ENCODE results near the gene REEP1. TPM values are rescaled to one million over a fixed set of nuclear protein-coding genes. Genes with fewer than 3 reads are reported as not detected.

The REEP1 gene
- total and polyA plus RNA-seq, 7 donors, result 0.23 to 98.0 (median 44.9) TPM

DNA sequence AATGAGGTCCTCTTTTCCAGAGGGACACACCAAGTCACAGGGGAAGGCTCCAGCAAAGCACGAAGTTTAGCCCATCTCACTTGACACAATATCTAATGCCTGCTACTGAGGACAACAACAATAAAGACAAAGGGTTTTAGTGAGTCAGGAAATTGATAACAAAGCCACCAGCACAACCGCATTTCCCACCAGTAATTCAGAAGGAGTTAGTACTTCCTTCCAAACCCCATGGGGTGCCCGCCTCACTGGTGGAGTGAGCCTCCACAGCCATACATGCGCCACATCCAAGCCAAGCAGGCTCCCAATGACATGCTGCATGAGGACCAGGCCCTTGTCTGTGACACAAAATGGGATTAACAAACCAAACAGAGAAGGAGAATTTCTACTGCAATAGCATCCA lies 98.1 kb downstream of the REEP1 start:
- Histone ChIP-seq H3K27ac (no peak overlapping the region), H3K4me3 (no peak overlapping the region), H3K27me3 (no peaks in the 10 kb centered on the region), H3K9me3 (no peaks in the 10 kb centered on the region), H3K36me3 (peaks cover 0 to 4% (median 0%) of the 10 kb centered on the region in 4 donors), H3K4me1 (peaks cover 2 to 23% (median 18%) of the 10 kb centered on the region in 4 donors)
- no peak for TF ChIP-seq POLR2AphosphoS5 (IDR thresholded peaks at IDR 0.05)
- no peak for TF ChIP-seq EP300 (IDR thresholded peaks at IDR 0.05)
- TF ChIP-seq POLR2A (IDR thresholded peaks at IDR 0.05), result no peak
- TF ChIP-seq, protein P1, sequence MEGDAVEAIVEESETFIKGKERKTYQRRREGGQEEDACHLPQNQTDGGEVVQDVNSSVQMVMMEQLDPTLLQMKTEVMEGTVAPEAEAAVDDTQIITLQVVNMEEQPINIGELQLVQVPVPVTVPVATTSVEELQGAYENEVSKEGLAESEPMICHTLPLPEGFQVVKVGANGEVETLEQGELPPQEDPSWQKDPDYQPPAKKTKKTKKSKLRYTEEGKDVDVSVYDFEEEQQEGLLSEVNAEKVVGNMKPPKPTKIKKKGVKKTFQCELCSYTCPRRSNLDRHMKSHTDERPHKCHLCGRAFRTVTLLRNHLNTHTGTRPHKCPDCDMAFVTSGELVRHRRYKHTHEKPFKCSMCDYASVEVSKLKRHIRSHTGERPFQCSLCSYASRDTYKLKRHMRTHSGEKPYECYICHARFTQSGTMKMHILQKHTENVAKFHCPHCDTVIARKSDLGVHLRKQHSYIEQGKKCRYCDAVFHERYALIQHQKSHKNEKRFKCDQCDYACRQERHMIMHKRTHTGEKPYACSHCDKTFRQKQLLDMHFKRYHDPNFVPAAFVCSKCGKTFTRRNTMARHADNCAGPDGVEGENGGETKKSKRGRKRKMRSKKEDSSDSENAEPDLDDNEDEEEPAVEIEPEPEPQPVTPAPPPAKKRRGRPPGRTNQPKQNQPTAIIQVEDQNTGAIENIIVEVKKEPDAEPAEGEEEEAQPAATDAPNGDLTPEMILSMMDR (IDR thresholded peaks at IDR 0.05), result no peak
- intact Hi-C loops (cut with DNase I), result no loop called here
- no peak for DNase-seq
- WGBS, 2 donors, result 59 to 90% methylated on average over 4 of the region's 4 CpGs

DNA sequence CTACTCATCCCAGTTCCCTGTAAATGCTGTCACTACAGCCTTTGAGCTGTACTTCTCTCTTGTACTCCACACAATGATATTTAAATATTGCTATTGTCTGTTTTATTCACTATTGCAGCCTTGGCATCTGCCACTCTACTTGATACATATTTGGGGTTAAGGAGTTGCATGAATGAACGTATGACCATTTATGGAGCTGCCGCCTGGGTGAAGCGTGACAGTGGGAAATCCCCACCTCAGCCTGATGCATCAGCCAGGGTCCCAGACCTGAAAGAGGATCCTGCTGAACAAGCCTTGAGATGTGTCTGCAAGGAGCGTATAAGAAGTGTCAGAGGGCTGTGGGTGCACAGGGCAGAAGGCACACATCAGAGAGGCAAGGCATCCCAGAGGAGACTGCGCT lies 99.1 kb downstream of the REEP1 start:
- Histone ChIP-seq H3K27ac (no peak overlapping the region), H3K4me1 (peaks cover 2 to 23% (median 16%) of the 10 kb centered on the region in 4 donors), H3K27me3 (no peaks in the 10 kb centered on the region), H3K4me3 (no peak overlapping the region), H3K36me3 (peaks cover 0 to 4% (median 0%) of the 10 kb centered on the region in 4 donors), H3K9me3 (no peaks in the 10 kb centered on the region)
- 64 to 86% methylated on average over 5 of the region's 5 CpGs for WGBS, 2 donors
- intact Hi-C loops (cut with DNase I), result no loop called here
- TF ChIP-seq POLR2A (IDR thresholded peaks at IDR 0.05) (no peak), POLR2AphosphoS5 (IDR thresholded peaks at IDR 0.05) (no peak), EP300 (IDR thresholded peaks at IDR 0.05) (no peak)
- TF ChIP-seq, protein P1 (IDR thresholded peaks at IDR 0.05), result no peak
- peak; percentile 35 for DNase-seq

DNA sequence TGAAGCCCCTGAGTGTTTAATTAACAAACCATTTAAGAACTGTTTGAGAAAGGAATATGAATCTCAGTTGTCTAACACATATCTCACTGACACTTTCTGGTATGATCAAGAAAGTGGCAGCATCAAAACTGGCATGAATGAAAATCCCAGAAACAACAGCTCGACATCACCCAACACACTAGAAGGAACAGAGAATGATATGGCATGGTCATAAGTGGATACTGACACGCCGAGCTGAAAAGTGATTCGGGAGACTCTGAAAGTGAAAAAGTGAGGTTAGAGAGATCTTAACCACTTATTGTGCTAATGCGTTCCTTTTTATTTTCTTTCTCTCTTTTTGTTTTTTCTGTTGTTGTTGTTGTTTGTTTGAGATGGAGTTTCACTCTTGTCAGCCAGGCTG lies 100.3 kb downstream of the REEP1 start:
- Histone ChIP-seq H3K27ac (no peak overlapping the region), H3K36me3 (peaks cover 0 to 13% (median 3%) of the 10 kb centered on the region in 4 donors), H3K4me3 (no peak overlapping the region), H3K9me3 (no peaks in the 10 kb centered on the region), H3K4me1 (peaks cover 2 to 17% (median 14%) of the 10 kb centered on the region in 4 donors), H3K27me3 (no peaks in the 10 kb centered on the region)
- 84 to 85% methylated on average over 5 of the region's 5 CpGs for WGBS, 2 donors
- TF ChIP-seq POLR2A (IDR thresholded peaks at IDR 0.05) (no peak), POLR2AphosphoS5 (IDR thresholded peaks at IDR 0.05) (no peak), EP300 (IDR thresholded peaks at IDR 0.05) (no peak)
- TF ChIP-seq, protein P1 (IDR thresholded peaks at IDR 0.05), result no peak
- DNase-seq, result no peak
- intact Hi-C loops (cut with DNase I), result no loop called here

DNA sequence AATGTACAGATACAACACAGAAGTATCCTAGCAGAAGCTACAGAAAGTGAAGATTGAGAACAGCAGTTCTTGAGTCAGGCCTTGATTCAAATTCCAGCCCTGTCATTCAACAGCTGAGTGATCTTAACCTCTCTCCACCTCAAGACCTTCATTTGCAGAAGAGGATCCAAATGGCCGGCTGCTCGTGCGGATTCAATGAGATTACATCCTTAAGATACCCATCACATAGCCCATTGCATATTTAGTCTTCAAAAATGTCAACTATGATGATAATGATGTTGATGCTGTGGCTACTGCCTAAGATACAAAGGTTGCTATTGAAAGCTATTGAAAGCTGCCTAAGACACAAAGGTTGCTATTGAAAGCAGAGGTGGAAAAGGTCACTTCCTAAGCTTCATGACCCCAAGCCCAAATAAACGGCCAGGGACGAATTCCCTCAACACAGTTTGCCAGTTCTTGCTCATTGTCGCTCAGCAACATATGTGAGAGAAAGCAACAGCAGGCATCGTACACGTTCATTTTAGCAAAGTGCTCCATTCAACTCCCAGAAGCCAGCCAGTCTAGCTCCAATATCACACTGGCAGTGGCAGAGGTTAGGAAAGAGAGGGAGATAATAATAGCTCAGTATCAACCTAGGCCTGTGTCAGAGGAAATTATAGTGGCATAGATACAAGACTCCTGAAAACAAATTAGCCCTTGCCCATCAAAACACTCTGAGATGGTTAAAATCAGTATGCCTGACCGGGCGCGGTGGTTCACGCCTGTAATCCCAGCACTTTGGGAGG lies 102.0 kb downstream of the REEP1 start:
- peaks cover 2 to 17% (median 14%) of the 10 kb centered on the region in 4 donors for H3K4me1 ChIP-seq
- WGBS, 2 donors, result 84 to 90% methylated on average over 12 of the region's 12 CpGs
- no peaks in the 10 kb centered on the region for H3K9me3 ChIP-seq
- H3K27ac ChIP-seq, result peak overlapping the region; percentile 56 to 80 (median 68)
- intact Hi-C loops (cut with DNase I), result no loop called here
- TF ChIP-seq, protein P1 (IDR thresholded peaks at IDR 0.05), result no peak
- no peak overlapping the region for H3K4me3 ChIP-seq
- H3K36me3 ChIP-seq, result peaks cover 0 to 17% (median 6%) of the 10 kb centered on the region in 4 donors
- peak; percentile 33 for DNase-seq
- no peaks in the 10 kb centered on the region for H3K27me3 ChIP-seq
